HK-2 (cell line): ENCODE measurements around the gene CT47B1.
"Not testable (repeated sequence)": the region's sequence is repeated elsewhere in the genome, so short reads cannot be mapped to it uniquely, and the experiment has no call there.

Experiments
- DNase-seq: peaks from one replicate; pipeline ENCODE4 v3.0.0-alpha.2; 2018; ENCODE audit not compliant: unreplicated experiment

Gene CT47B1

DNA sequence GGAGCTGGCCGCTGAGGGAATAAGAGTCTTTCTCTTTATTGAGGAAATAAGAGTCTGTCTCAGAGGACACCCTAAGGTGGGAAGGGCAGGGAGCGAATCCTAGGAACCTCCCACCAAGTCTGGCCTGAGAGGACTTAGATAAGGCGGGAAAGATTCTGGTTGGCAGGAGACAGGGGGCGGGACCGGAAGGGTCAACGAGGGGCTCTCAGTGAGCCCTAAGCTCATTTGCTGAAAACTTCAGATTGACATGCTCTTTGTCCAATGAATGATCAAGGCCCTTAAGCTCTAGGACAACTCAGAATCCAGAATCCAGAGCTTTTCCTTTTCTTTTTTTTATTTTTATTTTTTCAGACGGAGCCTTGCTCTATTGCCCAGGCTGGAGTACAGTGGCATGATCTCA is at the start of gene CT47B1:
TSS of gene CT47B1 (minus strand) at position 101 of the 400 bp plus-strand sequence. CDS start 196 bp downstream, outside the sequence.
- not testable (repeated sequence) for DNase-seq

- no peak for DNase-seq
Observed at GRCh38 chrX:120874678-120875557, 748 bp downstream of the CT47B1 start.

- no peak for DNase-seq
Observed at GRCh38 chrX:120857240-120857639, 18.4 kb downstream of the CT47B1 start.

GRCh38 chrX:120840827-120841226 is 34.8 kb downstream of the CT47B1 start:
- DNase-seq = no peak

GRCh38 chrX:120839491-120839890 is 36.2 kb downstream of the CT47B1 start:
- DNase-seq = no peak

GRCh38 chrX:120827213-120827612 is 48.5 kb downstream of the CT47B1 start:
- not testable (repeated sequence) for DNase-seq

GRCh38 chrX:120825146-120825545 is 50.5 kb downstream of the CT47B1 start:
- no peak for DNase-seq

- no peak for DNase-seq
Observed at GRCh38 chrX:120824021-120824420, 51.6 kb downstream of the CT47B1 start.

DNA sequence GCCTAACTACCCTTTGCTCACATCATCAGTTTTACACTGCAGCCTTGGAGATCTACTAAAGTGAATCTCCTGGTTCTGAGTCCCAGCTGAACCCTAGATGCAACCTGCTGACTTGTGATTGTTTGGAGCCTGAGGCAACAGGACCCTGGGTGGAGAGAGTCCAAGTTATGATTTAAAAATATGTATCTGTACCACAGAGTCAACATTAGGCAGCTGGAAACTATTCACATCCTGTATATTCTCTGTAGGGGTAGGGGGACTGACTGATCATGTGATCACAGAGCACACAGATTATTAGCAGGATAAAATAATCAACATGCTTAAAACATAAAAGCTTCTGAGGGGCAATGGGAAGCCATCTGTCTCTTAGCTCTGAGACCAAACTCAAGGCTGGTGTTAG is 52.1 kb downstream of the CT47B1 start:
- DNase-seq = no peak
